Measurements from ENCODE around the gene ZSCAN21. TPM values are rescaled to one million over a fixed set of nuclear protein-coding genes. Genes with fewer than 3 reads are reported as not detected.

The ZSCAN21 gene
- total RNA-seq, 1 experiment from 2014 or later, result 24.3 TPM

- Histone ChIP-seq H3T11ph (ENCODE audit: low read length) (no peak overlapping the region), H2AFZ (ENCODE audit: low read length) (no peak overlapping the region), H2AK5ac (ENCODE audit: insufficient read length, low read length) (no peak overlapping the region), H2BK20ac (ENCODE audit: low read depth, low read length, poor library complexity, severe bottlenecking) (no peak overlapping the region), H3K56ac (ENCODE audit: insufficient read length, low read depth, low read length) (no peak overlapping the region), H3K23me2 (ENCODE audit: insufficient read length, low read depth, low read length, poor library complexity, severe bottlenecking) (no peaks in the 10 kb centered on the region), H3K4me1 (ENCODE audit: insufficient read depth, low read length) (no peaks in the 10 kb centered on the region), H2BK12ac (ENCODE audit: insufficient read length, low read depth, low read length) (no peak overlapping the region), H3K23ac (ENCODE audit: insufficient read length, low read depth, low read length) (no peak overlapping the region), H3K79me1 (ENCODE audit: insufficient read depth, low read depth, low read length, poor library complexity, severe bottlenecking) (peaks cover 9% of the 10 kb centered on the region), H4K20me1 (ENCODE audit: control insufficient read depth, insufficient read depth, insufficient read length) (no peaks in the 10 kb centered on the region), H4K91ac (ENCODE audit: insufficient read length, low read depth, low read length) (no peak overlapping the region), H3K9ac (ENCODE audit: extremely low read depth, insufficient read length, low read length) (no peak overlapping the region), H3K27me3 (ENCODE audit: insufficient read depth, low read length) (no peaks in the 10 kb centered on the region), H4K8ac (replicated peaks; ENCODE audit: insufficient read length, low read depth, low read length) (no peak overlapping the region), H3K18ac (ENCODE audit: insufficient read length, low read depth, low read length) (no peak overlapping the region), H3K4ac (ENCODE audit: low read depth, low read length) (no peak overlapping the region), H2BK120ac (ENCODE audit: low read depth, low read length, poor library complexity, severe bottlenecking) (no peak overlapping the region), H3K14ac (ENCODE audit: insufficient read depth, low read length) (no peak overlapping the region), H2BK5ac (ENCODE audit: insufficient read length, low read length) (no peak overlapping the region), H3K79me2 (ENCODE audit: insufficient read depth, low read length) (peaks cover 7% of the 10 kb centered on the region; the same call in 1 of the 2 replicates), H4K5ac (ENCODE audit: insufficient read length, low read depth, low read length) (no peak overlapping the region), H2BK15ac (ENCODE audit: low read depth, low read length) (no peak overlapping the region), H3K9me3 (ENCODE audit: control insufficient read depth, low read depth, low read length) (no peaks in the 10 kb centered on the region), H3K4me2 (ENCODE audit: insufficient read depth, insufficient read length, low read length) (no peak overlapping the region), H3K27ac (ENCODE audit: insufficient read length, low read depth, low read length) (no peak overlapping the region)
- Mint-ChIP-seq H3K4me1 (peaks cover 0 to 5% of the 10 kb centered on the region in 2 experiments; a peak in 1 of 4 replicates), H3K9me3 (no peaks in the 10 kb centered on the region), H3K36me3 (ENCODE audit: insufficient read depth in 1 of 3, low read depth in 3 of 3) (peaks cover 34 to 54% (median 54%) of the 10 kb centered on the region in 3 experiments; a peak in 6 of 7 replicates), H3K4me3 (no peak overlapping the region), H3K27ac (no peak overlapping the region), H3K27me3 (ENCODE audit: low read depth) (no peaks in the 10 kb centered on the region)
- no peak for DNase-seq
- TF ChIP-seq CTCF (conservative IDR thresholded peaks at IDR 0.05), result no peak
- WGBS (ENCODE audit: extremely low coverage, insufficient read length, low lambda C conversion rate), result no CpG with 5 or more reads among the region's 5 CpGs
Observed at GRCh38 chr7:100022621-100023020, 27.0 kb upstream of the ZSCAN21 start.
